ENCODE data around the gene ITFG1.

The ITFG1 gene

GRCh38 chr16:47129755-47130435 is 331.0 kb downstream of the ITFG1 start:
- TF ChIP-seq POLR2AphosphoS5 (IDR thresholded peaks at IDR 0.05; ENCODE audit: borderline replicate concordance, low read depth, low read length): no peak
- TF ChIP-seq EZH2 (IDR thresholded peaks at IDR 0.05): no peak
- no peak for TF ChIP-seq FOXP2 (optimal IDR thresholded peaks at IDR 0.05; ENCODE audit: control extremely low read depth, extremely low read length, insufficient read depth)
- Histone ChIP-seq H3K9ac (ENCODE audit: insufficient read length) (no peak overlapping the region), H3K36me3 (ENCODE audit: insufficient read depth, low read length) (no peaks in the 10 kb centered on the region), H3K9me3 (ENCODE audit: low read depth, low read length) (no peaks in the 10 kb centered on the region), H3K27ac (peak overlapping the region; percentile 25; the same call in 1 of the 2 replicates), H3K4me3 (no peak overlapping the region)
- no peak for DNase-seq (ENCODE audit: low read depth, low spot score)

GRCh38 chr16:47127541-47127940 is 333.3 kb downstream of the ITFG1 start:
- no peak for DNase-seq (ENCODE audit: low read depth, low spot score)
- H3K36me3 ChIP-seq (ENCODE audit: insufficient read depth, low read length): no peaks in the 10 kb centered on the region
- no peaks in the 10 kb centered on the region for H3K9me3 ChIP-seq (ENCODE audit: low read depth, low read length)
- TF ChIP-seq POLR2AphosphoS5 (IDR thresholded peaks at IDR 0.05; ENCODE audit: borderline replicate concordance, low read depth, low read length) (no peak), FOXP2 (optimal IDR thresholded peaks at IDR 0.05; ENCODE audit: control extremely low read depth, extremely low read length, insufficient read depth) (no peak), EZH2 (IDR thresholded peaks at IDR 0.05) (no peak)
- H3K27ac ChIP-seq: no peak overlapping the region
- no peak overlapping the region for H3K4me3 ChIP-seq
- H3K9ac ChIP-seq (ENCODE audit: insufficient read length): no peak overlapping the region

- no peak for DNase-seq (ENCODE audit: low read depth, low spot score)
- no peak overlapping the region for H3K4me3 ChIP-seq
- no peak overlapping the region for H3K9ac ChIP-seq (ENCODE audit: insufficient read length)
- TF ChIP-seq EZH2 (IDR thresholded peaks at IDR 0.05): no peak
- TF ChIP-seq FOXP2 (optimal IDR thresholded peaks at IDR 0.05; ENCODE audit: control extremely low read depth, extremely low read length, insufficient read depth): no peak
- TF ChIP-seq POLR2AphosphoS5 (IDR thresholded peaks at IDR 0.05; ENCODE audit: borderline replicate concordance, low read depth, low read length): no peak
- no peaks in the 10 kb centered on the region for H3K36me3 ChIP-seq (ENCODE audit: insufficient read depth, low read length)
- no peaks in the 10 kb centered on the region for H3K9me3 ChIP-seq (ENCODE audit: low read depth, low read length)
- H3K27ac ChIP-seq: no peak overlapping the region
Measured at GRCh38 chr16:47125757-47126156, 335.1 kb downstream of the ITFG1 start.

GRCh38 chr16:47113130-47113529 is 347.7 kb downstream of the ITFG1 start:
- Histone ChIP-seq H3K36me3 (ENCODE audit: insufficient read depth, low read length) (no peaks in the 10 kb centered on the region), H3K9ac (ENCODE audit: insufficient read length) (no peak overlapping the region), H3K4me3 (no peak overlapping the region), H3K9me3 (ENCODE audit: low read depth, low read length) (no peaks in the 10 kb centered on the region), H3K27ac (no peak overlapping the region)
- DNase-seq (ENCODE audit: low read depth, low spot score): no peak
- TF ChIP-seq POLR2AphosphoS5 (IDR thresholded peaks at IDR 0.05; ENCODE audit: borderline replicate concordance, low read depth, low read length): no peak
- TF ChIP-seq FOXP2 (optimal IDR thresholded peaks at IDR 0.05; ENCODE audit: control extremely low read depth, extremely low read length, insufficient read depth): no peak
- TF ChIP-seq EZH2 (IDR thresholded peaks at IDR 0.05): no peak

- Histone ChIP-seq H3K36me3 (ENCODE audit: insufficient read depth, low read length) (no peaks in the 10 kb centered on the region), H3K9ac (ENCODE audit: insufficient read length) (no peak overlapping the region), H3K9me3 (ENCODE audit: low read depth, low read length) (no peaks in the 10 kb centered on the region), H3K27ac (no peak overlapping the region), H3K4me3 (no peak overlapping the region)
- DNase-seq (ENCODE audit: low read depth, low spot score): no peak
- TF ChIP-seq EZH2 (IDR thresholded peaks at IDR 0.05): no peak
- TF ChIP-seq FOXP2 (optimal IDR thresholded peaks at IDR 0.05; ENCODE audit: control extremely low read depth, extremely low read length, insufficient read depth): no peak
- no peak for TF ChIP-seq POLR2AphosphoS5 (IDR thresholded peaks at IDR 0.05; ENCODE audit: borderline replicate concordance, low read depth, low read length)
Measured at GRCh38 chr16:47110939-47111338, 349.9 kb downstream of the ITFG1 start.

GRCh38 chr16:47109361-47109760 is 351.5 kb downstream of the ITFG1 start:
- no peak for DNase-seq (ENCODE audit: low read depth, low spot score)
- H3K9ac ChIP-seq (ENCODE audit: insufficient read length): no peak overlapping the region
- TF ChIP-seq EZH2 (IDR thresholded peaks at IDR 0.05): no peak
- no peak for TF ChIP-seq FOXP2 (optimal IDR thresholded peaks at IDR 0.05; ENCODE audit: control extremely low read depth, extremely low read length, insufficient read depth)
- no peak for TF ChIP-seq POLR2AphosphoS5 (IDR thresholded peaks at IDR 0.05; ENCODE audit: borderline replicate concordance, low read depth, low read length)
- H3K27ac ChIP-seq: no peak overlapping the region
- H3K36me3 ChIP-seq (ENCODE audit: insufficient read depth, low read length): no peaks in the 10 kb centered on the region
- no peak overlapping the region for H3K4me3 ChIP-seq
- no peaks in the 10 kb centered on the region for H3K9me3 ChIP-seq (ENCODE audit: low read depth, low read length)

Data from SK-N-MC (cell line).